Progenitor cell of endocrine pancreas (in vitro differentiated cells): Measurements from ENCODE around the gene HSPA14. TPM values are rescaled to one million over a fixed set of nuclear protein-coding genes. Genes with fewer than 3 reads are reported as not detected.
"Not testable (repeated sequence)": the region's sequence is repeated elsewhere in the genome, so short reads cannot be mapped to it uniquely, and the experiment has no call there.

Experiments used
- DNase-seq: peaks from one replicate; pipeline ENCODE4 v3.0.0; 2021; ENCODE audit warnings: low spot score; ENCODE audit not compliant: unreplicated experiment
- H3K27ac Mint-ChIP-seq: 2 replicates; pipeline ENCODE4 v1.8.0; 2021; ENCODE audit warnings: mild to moderate bottlenecking, moderate library complexity, mixed read lengths
- H3K27me3 Mint-ChIP-seq: 2 replicates; pipeline ENCODE4 v1.8.0; 2021; ENCODE audit warnings: mixed read lengths
- H3K36me3 Mint-ChIP-seq: 2 replicates; pipeline ENCODE4 v1.8.0; 2022; ENCODE audit warnings: mixed read lengths; ENCODE audit not compliant: insufficient read depth
- H3K4me1 Mint-ChIP-seq: 2 replicates; pipeline ENCODE4 v1.8.0; 2021; ENCODE audit warnings: low read depth, mixed read lengths
- H3K4me3 Mint-ChIP-seq: 2 replicates; pipeline ENCODE4 v1.8.0; 2021; ENCODE audit warnings: low read depth, mild to moderate bottlenecking, moderate library complexity, mixed read lengths
- H3K9me3 Mint-ChIP-seq: 2 replicates; pipeline ENCODE4 v1.8.0; 2021; ENCODE audit warnings: low read depth, mixed read lengths
- total RNA-seq: library from RNA; stranded (reverse); gene quantifications from 2 replicates; pipeline ENCODE4 v1.2.1, GENCODE V29; 2021
- TF ChIP-seq, protein P1 (sequence below): fragments of 200-600 bp; sonication (generic); IDR thresholded peaks from one replicate; pipeline ENCODE4 v1.5.0; 2021; ENCODE audit warnings: antibody characterized with exemption, mild to moderate bottlenecking; ENCODE audit not compliant: unreplicated experiment

HSPA14 gene
- total RNA-seq, 1 donor from 2014 or later = 15.2 TPM

DNA sequence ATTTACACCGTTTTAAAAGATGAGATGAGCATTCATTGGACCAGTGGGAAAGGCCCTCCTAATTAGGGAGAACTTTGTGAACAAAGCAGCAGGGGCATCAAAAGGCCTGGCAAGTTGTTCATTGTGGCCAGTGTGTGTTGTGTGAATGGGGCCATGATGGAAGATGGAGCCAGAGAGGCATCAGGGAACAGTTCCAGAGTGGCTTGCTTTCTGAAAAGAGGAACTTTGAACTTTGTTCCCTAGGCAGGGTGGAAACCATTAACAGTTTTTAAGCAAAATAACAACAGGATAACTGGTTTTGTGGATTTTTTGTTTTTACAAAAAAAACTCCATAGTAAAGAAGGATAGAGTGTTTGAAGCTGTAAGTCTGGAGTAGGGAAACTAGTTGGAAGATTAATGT is 53.0 kb downstream of the HSPA14 start:
- Mint-ChIP-seq H3K27ac (no peak overlapping the region), H3K4me1 (peaks cover 7% of the 10 kb centered on the region), H3K27me3 (no peaks in the 10 kb centered on the region), H3K4me3 (no peak overlapping the region), H3K36me3 (peaks cover 3% of the 10 kb centered on the region), H3K9me3 (no peaks in the 10 kb centered on the region)
- DNase-seq = no peak
- TF ChIP-seq, protein P1, sequence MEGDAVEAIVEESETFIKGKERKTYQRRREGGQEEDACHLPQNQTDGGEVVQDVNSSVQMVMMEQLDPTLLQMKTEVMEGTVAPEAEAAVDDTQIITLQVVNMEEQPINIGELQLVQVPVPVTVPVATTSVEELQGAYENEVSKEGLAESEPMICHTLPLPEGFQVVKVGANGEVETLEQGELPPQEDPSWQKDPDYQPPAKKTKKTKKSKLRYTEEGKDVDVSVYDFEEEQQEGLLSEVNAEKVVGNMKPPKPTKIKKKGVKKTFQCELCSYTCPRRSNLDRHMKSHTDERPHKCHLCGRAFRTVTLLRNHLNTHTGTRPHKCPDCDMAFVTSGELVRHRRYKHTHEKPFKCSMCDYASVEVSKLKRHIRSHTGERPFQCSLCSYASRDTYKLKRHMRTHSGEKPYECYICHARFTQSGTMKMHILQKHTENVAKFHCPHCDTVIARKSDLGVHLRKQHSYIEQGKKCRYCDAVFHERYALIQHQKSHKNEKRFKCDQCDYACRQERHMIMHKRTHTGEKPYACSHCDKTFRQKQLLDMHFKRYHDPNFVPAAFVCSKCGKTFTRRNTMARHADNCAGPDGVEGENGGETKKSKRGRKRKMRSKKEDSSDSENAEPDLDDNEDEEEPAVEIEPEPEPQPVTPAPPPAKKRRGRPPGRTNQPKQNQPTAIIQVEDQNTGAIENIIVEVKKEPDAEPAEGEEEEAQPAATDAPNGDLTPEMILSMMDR = no peak

DNA sequence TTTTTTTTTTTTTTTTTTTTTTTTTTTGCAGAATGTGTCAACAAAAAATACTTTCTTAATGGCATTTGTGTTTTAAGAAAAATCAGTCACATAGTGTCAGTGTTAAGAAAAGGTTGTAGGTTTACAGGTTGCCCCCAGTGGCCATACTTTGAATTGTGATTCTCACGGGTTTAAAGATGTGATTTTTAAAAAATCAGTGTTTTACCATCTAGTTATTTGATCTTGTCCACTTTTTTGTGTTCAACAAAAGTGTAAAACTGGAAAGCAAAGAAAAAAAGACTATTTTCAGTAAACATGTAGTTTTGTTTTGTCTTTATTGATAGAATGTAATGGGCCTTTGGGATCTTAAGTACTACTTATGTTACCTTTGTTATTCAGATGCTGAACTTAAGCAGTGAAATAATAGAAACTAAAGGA is 66.2 kb downstream of the HSPA14 start:
- TF ChIP-seq, protein P1 = peak; percentile 66
- H3K36me3 Mint-ChIP-seq = peaks cover 34% of the 10 kb centered on the region
- no peak overlapping the region for H3K4me3 Mint-ChIP-seq
- H3K27ac Mint-ChIP-seq = no peak overlapping the region
- peaks cover 5% of the 10 kb centered on the region for H3K9me3 Mint-ChIP-seq
- no peaks in the 10 kb centered on the region for H3K27me3 Mint-ChIP-seq
- DNase-seq = no peak
- no peaks in the 10 kb centered on the region for H3K4me1 Mint-ChIP-seq

DNA sequence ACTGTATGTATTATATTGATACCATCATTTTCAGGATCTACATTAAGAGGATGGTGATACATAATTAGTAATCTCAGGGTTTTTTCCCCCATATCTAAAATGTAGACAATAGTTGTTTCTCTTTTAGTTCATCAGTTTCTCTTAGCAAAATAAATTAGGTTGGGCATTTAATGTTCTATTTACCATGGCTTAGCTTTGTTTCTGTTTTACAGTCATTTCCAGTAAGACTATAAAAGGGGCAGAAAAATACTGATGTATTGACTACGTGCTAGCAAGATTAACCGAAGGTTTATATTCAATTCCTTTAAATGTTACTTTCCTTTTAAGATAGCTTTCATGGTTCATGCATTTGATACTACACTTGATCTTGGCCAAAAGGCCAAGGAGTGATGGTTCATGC is 66.8 kb downstream of the HSPA14 start:
- H3K4me1 Mint-ChIP-seq = no peaks in the 10 kb centered on the region
- peaks cover 5% of the 10 kb centered on the region for H3K9me3 Mint-ChIP-seq
- H3K27me3 Mint-ChIP-seq = no peaks in the 10 kb centered on the region
- no peak overlapping the region for H3K27ac Mint-ChIP-seq
- no peak overlapping the region for H3K4me3 Mint-ChIP-seq
- TF ChIP-seq, protein P1 = no peak
- DNase-seq = no peak
- peaks cover 37% of the 10 kb centered on the region for H3K36me3 Mint-ChIP-seq

DNA sequence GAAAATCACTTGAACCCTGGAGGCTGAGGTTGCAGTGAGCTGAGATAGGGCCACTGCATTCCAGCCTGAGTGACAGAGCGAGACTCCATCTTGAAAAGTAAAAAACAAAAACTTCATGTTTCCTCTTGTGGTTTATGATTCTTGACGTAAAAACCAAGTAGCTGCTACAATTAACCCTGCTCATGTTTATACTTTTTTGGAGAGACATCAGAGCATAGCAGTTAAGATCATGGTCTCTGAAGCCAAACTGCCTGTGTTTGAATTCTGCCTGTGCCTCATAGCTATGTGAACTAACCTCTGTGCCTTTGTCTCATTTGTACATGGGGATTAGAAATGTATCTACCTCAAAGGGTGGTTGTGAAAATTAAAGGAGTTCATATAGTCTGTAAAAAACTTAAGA is 67.8 kb downstream of the HSPA14 start:
- no peak overlapping the region for H3K4me3 Mint-ChIP-seq
- H3K36me3 Mint-ChIP-seq = peaks cover 46% of the 10 kb centered on the region
- TF ChIP-seq, protein P1 = no peak
- no peak overlapping the region for H3K27ac Mint-ChIP-seq
- no peak for DNase-seq
- H3K4me1 Mint-ChIP-seq = no peaks in the 10 kb centered on the region
- H3K27me3 Mint-ChIP-seq = no peaks in the 10 kb centered on the region
- peaks cover 7% of the 10 kb centered on the region for H3K9me3 Mint-ChIP-seq

DNA sequence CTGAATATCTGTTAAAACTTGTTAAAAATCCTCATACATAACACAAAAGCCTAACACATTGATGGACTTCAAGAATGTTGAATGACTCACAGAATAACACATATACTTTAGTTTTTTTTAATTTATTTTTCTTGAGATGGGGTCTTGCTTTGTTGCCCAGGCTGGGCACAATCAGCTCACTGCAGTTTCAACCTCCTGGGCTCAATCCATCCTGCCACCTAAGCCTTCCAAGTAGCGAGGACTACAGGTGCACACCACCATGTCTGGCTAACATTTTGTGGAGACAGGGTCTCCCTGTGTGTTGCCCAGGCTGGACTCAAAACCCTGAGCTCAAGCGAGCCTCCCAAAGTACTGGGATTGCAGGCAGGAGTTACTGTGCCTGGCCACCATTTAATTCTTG is 68.7 kb downstream of the HSPA14 start:
- TF ChIP-seq, protein P1 = no peak
- H3K9me3 Mint-ChIP-seq = peaks cover 11% of the 10 kb centered on the region
- DNase-seq = no peak
- H3K36me3 Mint-ChIP-seq = peaks cover 54% of the 10 kb centered on the region
- no peak overlapping the region for H3K4me3 Mint-ChIP-seq
- no peak overlapping the region for H3K27ac Mint-ChIP-seq
- H3K27me3 Mint-ChIP-seq = no peaks in the 10 kb centered on the region
- H3K4me1 Mint-ChIP-seq = no peaks in the 10 kb centered on the region

DNA sequence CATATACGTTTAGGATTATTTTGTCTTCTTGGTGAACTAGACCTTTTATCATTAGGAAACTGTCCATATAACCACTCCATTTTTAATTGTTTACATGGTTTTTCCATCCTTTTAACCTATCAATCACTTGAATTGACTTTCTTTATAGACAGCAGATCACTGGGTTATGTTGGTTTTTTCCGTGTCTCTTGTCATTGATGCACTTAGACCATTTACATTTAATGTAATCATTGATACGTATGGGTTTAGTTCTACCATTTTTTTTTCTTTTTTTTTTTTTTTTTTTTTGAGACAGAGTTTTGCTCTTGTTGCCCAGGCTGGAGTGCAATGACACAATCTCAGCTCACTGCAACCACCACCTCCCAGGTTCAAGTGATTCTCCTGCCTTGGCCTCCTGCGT is 69.5 kb downstream of the HSPA14 start:
- DNase-seq, H3K4me3 Mint-ChIP-seq, H3K27me3 Mint-ChIP-seq, H3K4me1 Mint-ChIP-seq, H3K27ac Mint-ChIP-seq: not testable (repeated sequence)
- Mint-ChIP-seq H3K36me3 (peaks cover 57% of the 10 kb centered on the region), H3K9me3 (peaks cover 11% of the 10 kb centered on the region)
